T-cell (primary cell): ENCODE measurements around the gene STXBP6. TPM values are rescaled to one million over a fixed set of nuclear protein-coding genes. Genes with fewer than 3 reads are reported as not detected.

ENCODE experiments used
- ATAC-seq, 4 experiments: fragments of 200-7000 bp in 3 of 4; fragments of 150-1000 bp in 1 of 4; cut with Tn5 transposase; replicated peaks in 1 of 4; 1 replicate in 3 of 4; 2 replicates in 1 of 4; pipeline ENCODE4 v1.10.0; 2021; ENCODE audit warnings: moderate library complexity in 3 of 4, mild to moderate bottlenecking in 2 of 4, moderate number of reproducible peaks in 1 of 4
- CTCF ChIA-PET, 2 donors: fragments of 300-600 bp; sonication (Branson Sonifier 250); formaldehyde crosslinking; loops; one replicate each; lab custom pipeline; 2022; ENCODE audit warnings: antibody characterized with exemption in 2 of 2; lab: Charles Lee
- POLR2A ChIA-PET, 2 donors: fragments of 300-600 bp; sonication (Branson Sonifier 250); formaldehyde crosslinking; loops; one replicate each; lab custom pipeline; 2022; ENCODE audit warnings: antibody characterized with exemption in 2 of 2; lab: Charles Lee
- DNase-seq, 35 experiments: peaks; one replicate each; pipeline versions ENCODE4 v3.0.0 to v3.0.0-alpha.2; 2013 to 2023
- H3K27ac ChIP-seq: one replicate; pipeline ENCODE4 v1.5.1; 2013; ENCODE audit warnings: low read length
- H3K27me3 ChIP-seq, 2 experiments: replicated peaks in 1 of 2; 1 replicate in 1 of 2; 2 replicates in 1 of 2; pipeline versions ENCODE4 v1.6.1 to v1.7.0; 2013; ENCODE audit warnings: low read length in 1 of 2, mixed read lengths in 1 of 2; ENCODE audit not compliant: control insufficient read depth in 2 of 2, insufficient read depth in 2 of 2; ENCODE audit errors: extremely low read depth in 1 of 2
- H3K36me3 ChIP-seq, 2 donors: 1 replicate in 1 of 2; 2 replicates in 1 of 2; pipeline versions ENCODE4 v1.6.1 to v1.7.0; 2013; ENCODE audit warnings: low read length in 1 of 2; ENCODE audit not compliant: control insufficient read depth in 2 of 2, insufficient read depth in 1 of 2; ENCODE audit errors: extremely low read depth in 1 of 2
- H3K4me1 ChIP-seq, 2 experiments: 1 replicate in 1 of 2; 2 replicates in 1 of 2; pipeline versions ENCODE4 v1.6.1 to v1.7.0; 2013; ENCODE audit warnings: low read length in 2 of 2, mixed read lengths in 1 of 2; ENCODE audit not compliant: insufficient read depth in 2 of 2, control insufficient read depth in 1 of 2; ENCODE audit errors: extremely low read depth in 1 of 2
- H3K4me3 ChIP-seq, 2 donors: 1 replicate in 1 of 2; 2 replicates in 1 of 2; pipeline versions ENCODE4 v1.5.1 to v1.7.0; 2013; ENCODE audit warnings: mild to moderate bottlenecking in 2 of 2, low read length in 1 of 2, moderate library complexity in 1 of 2; ENCODE audit not compliant: control insufficient read depth in 1 of 2; ENCODE audit errors: extremely low read depth in 1 of 2
- H3K9me3 ChIP-seq: 2 replicates; pipeline ENCODE4 v1.7.0; 2013
- H3K27ac Mint-ChIP-seq, 2 donors: one replicate each; pipeline ENCODE4 v1.8.0; 2020 to 2021; ENCODE audit warnings: mild to moderate bottlenecking in 2 of 2, mixed read lengths in 2 of 2
- H3K27me3 Mint-ChIP-seq, 2 donors: one replicate each; pipeline ENCODE4 v1.8.0; 2021 to 2022; ENCODE audit warnings: mixed read lengths in 2 of 2
- H3K36me3 Mint-ChIP-seq: one replicate; pipeline ENCODE4 v1.8.0; 2021; ENCODE audit warnings: mixed read lengths
- H3K4me1 Mint-ChIP-seq, 3 donors: one replicate each; pipeline ENCODE4 v1.8.0; 2020 to 2022; ENCODE audit warnings: mixed read lengths in 3 of 3, mild to moderate bottlenecking in 1 of 3
- H3K4me3 Mint-ChIP-seq, 3 donors: one replicate each; pipeline ENCODE4 v1.8.0; 2020 to 2022; ENCODE audit warnings: mild to moderate bottlenecking in 3 of 3, mixed read lengths in 3 of 3, moderate library complexity in 3 of 3
- H3K9me3 Mint-ChIP-seq, 3 donors: one replicate each; pipeline ENCODE4 v1.8.0; 2020 to 2022; ENCODE audit warnings: mixed read lengths in 3 of 3
- WGBS: methylation state at CpG from one replicate; pipeline ENCODE4 v1.1.5; 2013; ENCODE audit warnings: missing lambda C conversion rate; ENCODE audit not compliant: insufficient coverage; 5-methylcytosine and 5-hydroxymethylcytosine counted together
- total RNA-seq, 35 experiments: library from RNA in 6 of 35; stranded (reverse) in 6 of 35; fragments of 120-200 nt in 1 of 35; gene quantifications; one replicate each; pipeline versions ENCODE4 v1.2.1 to v1.2.4 and lab custom pipeline; 2013 to 2026

The STXBP6 gene
- total RNA-seq, 5 donors from 2014 or later (not counting 1 experiment from before 2014, with no cell fraction given), result 0.25 TPM; not detected in 4

DNA sequence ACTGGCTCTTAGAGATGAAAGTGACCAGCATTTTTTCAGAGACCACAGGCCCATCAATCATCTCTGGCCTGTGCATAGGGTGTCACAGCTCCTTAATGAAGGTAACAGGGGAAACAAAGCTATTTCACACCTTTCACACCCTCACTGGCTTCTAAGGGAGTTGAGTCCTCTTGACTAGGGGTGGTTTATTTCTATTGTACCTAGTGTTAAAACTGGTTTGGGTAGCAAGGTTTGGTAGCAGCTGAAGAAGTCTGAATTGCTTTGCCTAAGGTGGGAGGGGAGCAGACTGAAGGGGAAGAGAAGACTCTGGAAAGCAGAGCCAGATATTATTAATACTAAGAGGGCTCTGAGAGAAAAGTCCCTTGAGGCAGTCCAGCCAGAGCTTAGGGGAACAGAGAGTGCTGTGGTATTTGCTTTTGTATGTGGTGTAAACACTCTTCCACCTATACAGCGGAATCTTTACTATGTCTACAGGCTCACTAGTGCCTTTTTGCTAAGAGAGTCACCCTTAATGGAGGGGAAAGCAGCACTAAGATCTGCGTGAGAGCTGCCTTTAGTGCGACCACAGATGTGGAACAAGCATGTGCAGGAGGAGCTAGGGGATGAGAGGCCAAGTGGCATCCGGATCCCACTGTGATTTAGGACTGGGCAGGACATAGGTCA is 95.8 kb downstream of the STXBP6 start:
- ChIA-PET POLR2A (no interaction called here), CTCF (no interaction called here)
- H3K9me3 ChIP-seq, result no peaks in the 10 kb centered on the region
- WGBS, result 100% methylated on average over 1 of the region's 4 CpGs
- H3K4me1 ChIP-seq, result no peaks in the 10 kb centered on the region
- no peak overlapping the region for H3K27ac ChIP-seq
- Mint-ChIP-seq H3K4me3 (no peak overlapping the region), H3K9me3 (peaks cover 0 to 3% (median 0%) of the 10 kb centered on the region in 3 donors), H3K27ac (no peak overlapping the region), H3K36me3 (no peaks in the 10 kb centered on the region), H3K4me1 (no peaks in the 10 kb centered on the region), H3K27me3 (peaks cover 9 to 35% of the 10 kb centered on the region in 2 donors)
- DNase-seq, result no peak
- no peak overlapping the region for H3K4me3 ChIP-seq
- no peaks in the 10 kb centered on the region for H3K36me3 ChIP-seq
- peaks cover 0 to 3% of the 10 kb centered on the region in 2 experiments for H3K27me3 ChIP-seq
- ATAC-seq, result no peak

DNA sequence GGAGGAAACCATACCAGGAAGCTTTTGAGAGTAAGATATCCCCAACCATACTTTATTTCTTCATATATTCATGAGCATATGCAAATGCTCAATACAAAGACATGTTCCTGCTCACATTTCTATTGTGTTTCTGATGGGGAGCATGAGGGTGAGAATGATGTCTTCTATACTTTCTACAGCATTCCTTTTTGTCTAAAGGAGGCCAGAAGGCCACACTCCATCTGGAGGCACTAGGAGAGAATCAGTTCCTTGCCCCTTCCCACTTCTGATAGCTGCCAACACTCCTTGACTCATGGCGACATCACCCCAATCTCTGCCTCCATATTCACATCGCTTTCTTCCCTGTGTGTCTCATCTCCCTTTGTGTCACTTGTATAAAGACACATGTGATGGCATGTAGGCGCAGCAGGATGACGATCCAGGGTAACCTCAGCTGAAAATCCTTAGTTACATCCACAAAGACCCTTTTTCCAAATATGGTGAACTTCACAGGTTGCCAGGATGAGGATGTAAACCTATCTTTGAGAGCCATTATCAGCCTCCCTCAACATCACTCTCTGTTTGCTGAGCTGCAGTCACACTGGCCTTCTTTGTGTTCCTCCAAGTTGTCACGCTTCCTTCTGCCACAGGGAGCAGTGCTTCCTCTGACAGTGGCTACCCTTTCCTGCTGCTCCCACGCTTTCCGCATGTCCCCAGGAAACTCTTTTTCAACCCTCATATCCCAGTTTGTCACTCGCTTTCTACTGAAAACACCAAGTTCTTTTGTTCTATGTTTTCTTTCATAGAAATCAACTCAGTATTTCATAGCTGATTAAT is 96.9 kb downstream of the STXBP6 start:
- Mint-ChIP-seq H3K27ac (no peak overlapping the region), H3K27me3 (peaks cover 9 to 29% of the 10 kb centered on the region in 2 donors), H3K4me1 (no peaks in the 10 kb centered on the region), H3K36me3 (no peaks in the 10 kb centered on the region), H3K9me3 (peaks cover 0 to 3% (median 0%) of the 10 kb centered on the region in 3 donors), H3K4me3 (no peak overlapping the region)
- no peak overlapping the region for H3K4me3 ChIP-seq
- ChIA-PET CTCF (no interaction called here), POLR2A (no interaction called here)
- no peak overlapping the region for H3K27ac ChIP-seq
- no peaks in the 10 kb centered on the region for H3K4me1 ChIP-seq
- H3K36me3 ChIP-seq, result no peaks in the 10 kb centered on the region
- no peak for DNase-seq
- 85% methylated on average over 7 of the region's 8 CpGs for WGBS
- peaks cover 0 to 3% of the 10 kb centered on the region in 2 experiments for H3K27me3 ChIP-seq
- no peak for ATAC-seq
- no peaks in the 10 kb centered on the region for H3K9me3 ChIP-seq

DNA sequence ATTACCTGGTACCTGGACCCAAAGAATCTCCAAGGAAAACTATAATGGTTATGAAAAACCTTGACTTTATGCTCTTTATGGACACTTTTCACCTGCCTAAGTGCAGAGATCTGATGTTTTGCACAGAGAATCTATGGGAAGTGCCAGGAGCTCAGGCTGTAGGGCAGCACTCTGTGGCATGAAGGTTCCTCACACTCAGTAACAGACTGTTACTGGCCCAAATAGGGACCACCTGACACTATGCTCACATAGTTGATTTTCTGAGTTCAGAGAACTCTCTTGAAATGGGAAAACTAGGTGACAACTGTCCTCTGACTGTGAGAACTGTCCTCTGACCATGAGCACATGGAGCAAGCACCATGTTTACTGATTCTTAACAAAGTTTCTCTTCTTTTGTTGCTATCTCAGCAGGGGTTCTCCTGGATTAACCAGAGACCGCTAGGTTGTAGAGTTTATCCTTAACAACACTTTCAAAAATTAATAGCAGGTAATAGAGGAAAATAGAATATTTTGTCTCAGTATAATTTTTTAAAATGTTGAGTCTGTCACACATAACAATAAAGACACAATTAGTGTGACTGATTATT is 101.6 kb downstream of the STXBP6 start:
- DNase-seq, result no peak
- WGBS, result no CpG with 5 or more reads among the region's 1 CpG
- Histone ChIP-seq H3K4me3 (no peak overlapping the region), H3K27ac (no peak overlapping the region), H3K36me3 (no peaks in the 10 kb centered on the region), H3K4me1 (no peaks in the 10 kb centered on the region), H3K27me3 (no peaks in the 10 kb centered on the region), H3K9me3 (no peaks in the 10 kb centered on the region)
- peaks cover 3 to 8% of the 10 kb centered on the region in 2 donors for H3K27me3 Mint-ChIP-seq
- H3K36me3 Mint-ChIP-seq, result no peaks in the 10 kb centered on the region
- H3K4me1 Mint-ChIP-seq, result no peaks in the 10 kb centered on the region
- no peak overlapping the region for H3K27ac Mint-ChIP-seq
- H3K9me3 Mint-ChIP-seq, result no peaks in the 10 kb centered on the region
- ChIA-PET CTCF (no interaction called here), POLR2A (no interaction called here)
- no peak overlapping the region for H3K4me3 Mint-ChIP-seq
- no peak for ATAC-seq

DNA sequence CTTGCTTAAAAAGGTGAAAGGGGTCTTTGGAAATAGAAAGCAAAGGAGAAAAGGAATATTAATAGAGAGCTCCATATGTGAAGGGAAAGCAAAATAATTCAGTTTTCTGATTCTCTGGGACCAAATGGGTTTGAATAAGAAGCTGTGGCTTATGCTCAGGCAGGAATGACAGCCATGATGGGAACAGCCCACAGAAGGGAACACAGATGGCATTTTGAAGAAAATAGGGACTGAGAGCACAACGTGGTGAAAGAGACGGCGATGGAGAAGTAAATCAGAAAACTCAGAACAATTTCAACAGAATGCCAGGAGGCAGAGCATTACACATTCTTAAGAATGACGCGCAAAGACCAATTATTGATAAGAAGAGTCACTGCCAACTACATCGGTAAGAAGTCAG is 102.8 kb downstream of the STXBP6 start:
- DNase-seq (no peak), ATAC-seq (no peak)
- Histone ChIP-seq H3K4me1 (no peaks in the 10 kb centered on the region), H3K36me3 (no peaks in the 10 kb centered on the region), H3K27me3 (no peaks in the 10 kb centered on the region), H3K4me3 (no peak overlapping the region), H3K27ac (no peak overlapping the region), H3K9me3 (no peaks in the 10 kb centered on the region)
- Mint-ChIP-seq H3K9me3 (no peaks in the 10 kb centered on the region), H3K27me3 (peaks cover 0 to 4% of the 10 kb centered on the region in 2 donors), H3K27ac (no peak overlapping the region), H3K36me3 (no peaks in the 10 kb centered on the region), H3K4me1 (no peaks in the 10 kb centered on the region), H3K4me3 (no peak overlapping the region)
- POLR2A ChIA-PET, result no interaction called here
- 100% methylated on average over 3 of the region's 6 CpGs for WGBS
- CTCF ChIA-PET, result no interaction called here

DNA sequence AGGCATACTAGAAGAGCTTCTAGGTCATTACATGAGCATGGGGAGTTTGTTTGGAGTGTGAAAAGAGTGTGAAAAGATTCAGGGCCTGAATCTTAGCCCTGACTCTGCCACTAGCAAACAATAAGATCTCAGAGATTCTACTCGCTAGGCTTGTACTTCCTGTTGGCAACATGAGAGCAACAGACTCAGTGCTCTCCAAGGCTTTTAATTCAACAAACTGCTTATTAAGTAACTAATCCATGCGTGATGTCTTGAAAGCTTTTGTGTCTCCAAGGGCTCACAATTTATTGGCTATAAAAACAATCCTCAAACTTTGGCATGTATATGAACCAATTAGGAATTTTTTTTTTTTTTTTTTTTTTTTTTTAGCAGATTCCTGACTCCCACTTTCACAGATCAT is 105.1 kb downstream of the STXBP6 start:
- Histone ChIP-seq H3K4me3 (no peak overlapping the region), H3K4me1 (no peaks in the 10 kb centered on the region), H3K27me3 (no peaks in the 10 kb centered on the region), H3K36me3 (no peaks in the 10 kb centered on the region), H3K9me3 (no peaks in the 10 kb centered on the region), H3K27ac (no peak overlapping the region)
- Mint-ChIP-seq H3K27ac (no peak overlapping the region), H3K27me3 (peaks cover 0 to 4% of the 10 kb centered on the region in 2 donors), H3K4me3 (no peak overlapping the region), H3K36me3 (no peaks in the 10 kb centered on the region), H3K4me1 (no peaks in the 10 kb centered on the region), H3K9me3 (no peaks in the 10 kb centered on the region)
- DNase-seq (no peak), ATAC-seq (no peak)
- POLR2A ChIA-PET, result no interaction called here
- WGBS, result 60% methylated on average over 1 of the region's 2 CpGs
- CTCF ChIA-PET, result no interaction called here

DNA sequence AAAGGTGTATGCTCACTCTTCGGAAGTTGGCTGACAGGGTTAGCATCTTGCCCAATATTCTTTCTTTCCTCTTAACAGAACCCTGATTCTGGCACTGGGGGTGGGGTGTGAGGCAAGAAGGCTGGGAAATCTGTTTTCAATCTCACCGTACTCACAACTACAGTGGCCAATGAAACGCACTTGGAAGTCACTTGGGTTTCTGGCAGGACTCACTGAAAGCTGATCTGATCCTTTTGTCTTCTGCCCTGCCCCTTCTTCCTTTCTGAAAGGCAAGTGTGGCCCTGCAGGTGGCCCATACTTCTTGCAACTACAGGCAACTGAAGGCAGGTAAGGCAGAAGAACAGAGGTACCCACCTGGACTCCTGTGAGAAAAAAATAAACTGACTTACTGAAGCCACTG is 106.9 kb downstream of the STXBP6 start:
- H3K4me1 ChIP-seq, result no peaks in the 10 kb centered on the region
- POLR2A ChIA-PET, result no interaction called here

More for the DNA sequence above, 106.9 kb downstream of the STXBP6 start:
- H3K9me3 Mint-ChIP-seq, result no peaks in the 10 kb centered on the region
- no peak overlapping the region for H3K4me3 Mint-ChIP-seq
- H3K27ac Mint-ChIP-seq, result no peak overlapping the region
- CTCF ChIA-PET, result no interaction called here
- Histone ChIP-seq H3K27ac (no peak overlapping the region), H3K4me3 (no peak overlapping the region), H3K36me3 (no peaks in the 10 kb centered on the region), H3K9me3 (no peaks in the 10 kb centered on the region), H3K27me3 (no peaks in the 10 kb centered on the region)
- no peaks in the 10 kb centered on the region for H3K36me3 Mint-ChIP-seq
- WGBS, result 83% methylated on average over 1 of the region's 3 CpGs
- peaks cover 0 to 4% of the 10 kb centered on the region in 2 donors for H3K27me3 Mint-ChIP-seq
- DNase-seq (no peak), ATAC-seq (no peak)
- H3K4me1 Mint-ChIP-seq, result no peaks in the 10 kb centered on the region
